Measurements from ENCODE around the gene PLA2G4B. TPM values are rescaled to one million over a fixed set of nuclear protein-coding genes. Genes with fewer than 3 reads are reported as not detected.

PLA2G4B gene
- total and polyA plus RNA-seq, 10 of the 15 experiments (the other 5 are each of a cell fraction or from before 2014, with no cell fraction given): 0.22 to 6.6 (median 2.9) TPM

DNA sequence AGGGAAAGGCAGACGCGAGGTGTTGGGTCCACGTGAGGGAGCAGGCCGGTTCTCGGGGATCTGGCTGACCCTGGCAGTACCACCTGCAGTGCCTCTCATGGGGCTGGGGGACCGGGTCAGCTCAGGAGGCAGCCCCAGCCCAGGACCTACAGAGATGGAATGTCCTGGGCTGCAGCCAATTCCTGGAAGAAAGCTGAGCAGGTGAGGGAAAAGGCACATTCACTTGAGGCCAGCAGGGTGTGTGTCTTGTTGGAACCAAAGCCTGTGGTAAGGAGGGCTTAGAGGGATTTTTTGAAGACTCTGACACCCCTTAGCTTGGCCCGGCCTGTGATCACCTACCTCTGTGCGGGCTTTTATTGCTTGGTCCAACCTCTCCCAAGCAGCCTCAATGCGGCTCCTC lies 15.8 kb downstream of the PLA2G4B start:
- POLR2A ChIA-PET: interaction anchor here (0.6 kb wide), 1 partner anchor 74 kb away, joined by 3 read pairs; no protein-coding TSS in a partner anchor

DNA sequence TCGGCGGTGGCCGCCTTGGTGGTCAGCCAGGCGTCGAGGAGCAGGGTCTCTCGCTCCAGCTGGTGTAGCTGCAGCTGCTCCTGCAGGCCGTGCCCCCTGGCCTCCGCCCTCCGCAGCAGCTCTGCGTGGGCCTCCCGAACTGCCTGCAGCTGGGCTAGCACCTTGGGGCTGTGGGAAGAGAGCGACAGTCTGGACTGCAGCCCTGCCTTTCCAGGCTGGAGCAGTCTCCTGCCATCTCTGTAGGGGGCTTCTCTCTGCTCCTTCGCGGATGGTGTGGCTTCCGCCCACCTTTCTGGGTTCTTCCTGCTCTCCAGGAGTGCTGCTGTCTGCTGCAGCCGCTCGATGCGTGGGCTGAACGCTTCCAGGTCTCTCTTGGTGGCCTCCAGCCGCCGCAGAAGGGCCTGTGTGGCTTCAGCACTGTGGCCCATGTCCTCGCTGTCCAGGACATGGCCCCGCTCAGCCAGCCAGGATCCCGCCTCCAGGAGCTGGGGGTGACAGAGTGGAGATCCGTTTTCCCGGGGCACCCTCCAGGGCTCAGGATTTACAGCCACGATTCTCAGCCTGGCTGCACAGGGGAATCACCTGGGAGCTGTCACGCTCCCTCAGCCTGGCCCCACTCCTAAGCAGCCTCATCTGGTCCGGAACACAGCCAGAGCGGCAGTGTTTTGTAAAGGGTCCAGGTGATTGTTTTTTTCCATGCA lies 16.8 kb downstream of the PLA2G4B start:
- WGBS (ENCODE audit: insufficient coverage, insufficient replicate concordance, low lambda C conversion rate, missing lambda C conversion rate): 49% methylated on average over 30 of the region's 30 CpGs
- Histone ChIP-seq H3K4me2 (ENCODE audit: control insufficient read depth, insufficient read depth) (no peak overlapping the region), H3K9me3 (replicated peaks; ENCODE audit: control insufficient read depth, insufficient read depth, low read length) (no peaks in the 10 kb centered on the region), H3K79me2 (ENCODE audit: control insufficient read depth, insufficient read depth, low read length) (no peaks in the 10 kb centered on the region), H3K27ac (ENCODE audit: control insufficient read depth, insufficient read depth) (no peak overlapping the region), H4K20me1 (ENCODE audit: control insufficient read depth, insufficient read depth) (no peaks in the 10 kb centered on the region), H3K9ac (ENCODE audit: control insufficient read depth, insufficient read depth, low read length) (no peak overlapping the region), H3K36me3 (ENCODE audit: control insufficient read depth in 2 of 2, insufficient read depth in 2 of 2, low read length in 1 of 2) (no peaks in the 10 kb centered on the region), H3K27me3 (replicated peaks in 1 of 2; ENCODE audit: control insufficient read depth in 2 of 2, insufficient read depth in 2 of 2, low read length in 1 of 2) (no peaks in the 10 kb centered on the region; a peak in 1 of 4 replicates), H2AFZ (ENCODE audit: control insufficient read depth, low read depth, low read length) (no peak overlapping the region), H3K4me3 (no peak overlapping the region), H3K4me1 (ENCODE audit: control insufficient read depth, insufficient read depth, low read length) (no peaks in the 10 kb centered on the region)
- no peak for ATAC-seq
- in situ Hi-C loops (cut with MboI) (no loop called here), intact Hi-C loops (cut with micrococcal nuclease; ENCODE audit: unreplicated experiment) (no loop called here)
- FAIRE-seq: no peak
- RAD21 ChIA-PET (ENCODE audit: unreplicated experiment): no interaction called here
- POLR2A ChIA-PET: no interaction called here
- BruUV-seq (replicated peaks): no TSS peak
- SMC1A ChIA-PET (ENCODE audit: uncharacterized antibody, unreplicated experiment): no interaction called here
- DNase-seq (ENCODE audit: low read depth, low spot score): no peak
- CTCF ChIA-PET: interaction anchor here (0.8 kb wide), 1 partner anchor 49 kb away, joined by 3 read pairs; no protein-coding TSS in a partner anchor
- TF ChIP-seq ZNF24 (IDR thresholded peaks at IDR 0.05): no peak
- TF ChIP-seq SMARCA5 (IDR thresholded peaks at IDR 0.05): no peak
- TF ChIP-seq PML (IDR thresholded peaks at IDR 0.05; ENCODE audit: low read length): no peak
- no peak for TF ChIP-seq NFXL1 (IDR thresholded peaks at IDR 0.05; ENCODE audit: borderline replicate concordance)
- TF ChIP-seq, protein P1, sequence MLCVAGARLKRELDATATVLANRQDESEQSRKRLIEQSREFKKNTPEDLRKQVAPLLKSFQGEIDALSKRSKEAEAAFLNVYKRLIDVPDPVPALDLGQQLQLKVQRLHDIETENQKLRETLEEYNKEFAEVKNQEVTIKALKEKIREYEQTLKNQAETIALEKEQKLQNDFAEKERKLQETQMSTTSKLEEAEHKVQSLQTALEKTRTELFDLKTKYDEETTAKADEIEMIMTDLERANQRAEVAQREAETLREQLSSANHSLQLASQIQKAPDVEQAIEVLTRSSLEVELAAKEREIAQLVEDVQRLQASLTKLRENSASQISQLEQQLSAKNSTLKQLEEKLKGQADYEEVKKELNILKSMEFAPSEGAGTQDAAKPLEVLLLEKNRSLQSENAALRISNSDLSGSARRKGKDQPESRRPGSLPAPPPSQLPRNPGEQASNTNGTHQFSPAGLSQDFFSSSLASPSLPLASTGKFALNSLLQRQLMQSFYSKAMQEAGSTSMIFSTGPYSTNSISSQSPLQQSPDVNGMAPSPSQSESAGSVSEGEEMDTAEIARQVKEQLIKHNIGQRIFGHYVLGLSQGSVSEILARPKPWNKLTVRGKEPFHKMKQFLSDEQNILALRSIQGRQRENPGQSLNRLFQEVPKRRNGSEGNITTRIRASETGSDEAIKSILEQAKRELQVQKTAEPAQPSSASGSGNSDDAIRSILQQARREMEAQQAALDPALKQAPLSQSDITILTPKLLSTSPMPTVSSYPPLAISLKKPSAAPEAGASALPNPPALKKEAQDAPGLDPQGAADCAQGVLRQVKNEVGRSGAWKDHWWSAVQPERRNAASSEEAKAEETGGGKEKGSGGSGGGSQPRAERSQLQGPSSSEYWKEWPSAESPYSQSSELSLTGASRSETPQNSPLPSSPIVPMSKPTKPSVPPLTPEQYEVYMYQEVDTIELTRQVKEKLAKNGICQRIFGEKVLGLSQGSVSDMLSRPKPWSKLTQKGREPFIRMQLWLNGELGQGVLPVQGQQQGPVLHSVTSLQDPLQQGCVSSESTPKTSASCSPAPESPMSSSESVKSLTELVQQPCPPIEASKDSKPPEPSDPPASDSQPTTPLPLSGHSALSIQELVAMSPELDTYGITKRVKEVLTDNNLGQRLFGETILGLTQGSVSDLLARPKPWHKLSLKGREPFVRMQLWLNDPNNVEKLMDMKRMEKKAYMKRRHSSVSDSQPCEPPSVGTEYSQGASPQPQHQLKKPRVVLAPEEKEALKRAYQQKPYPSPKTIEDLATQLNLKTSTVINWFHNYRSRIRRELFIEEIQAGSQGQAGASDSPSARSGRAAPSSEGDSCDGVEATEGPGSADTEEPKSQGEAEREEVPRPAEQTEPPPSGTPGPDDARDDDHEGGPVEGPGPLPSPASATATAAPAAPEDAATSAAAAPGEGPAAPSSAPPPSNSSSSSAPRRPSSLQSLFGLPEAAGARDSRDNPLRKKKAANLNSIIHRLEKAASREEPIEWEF (IDR thresholded peaks at IDR 0.05; ENCODE audit: insufficient replicate concordance, low read depth, low read length): no peak
- TF ChIP-seq NR2C1 (IDR thresholded peaks at IDR 0.05): no peak
- TF ChIP-seq WRNIP1 (IDR thresholded peaks at IDR 0.05; ENCODE audit: borderline replicate concordance, low read depth, low read length): no peak
- TF ChIP-seq SIX5 (IDR thresholded peaks at IDR 0.05; ENCODE audit: low read depth, low read length, severe bottlenecking): no peak

More for the DNA sequence above, 15.8 kb downstream of the PLA2G4B start:
- DNase-seq (ENCODE audit: low read depth, low spot score) (no peak), FAIRE-seq (no peak), ATAC-seq (no peak)
- H3K4me2 ChIP-seq (ENCODE audit: control insufficient read depth, insufficient read depth): no peak overlapping the region
- no peak overlapping the region for H3K4me3 ChIP-seq
- no peaks in the 10 kb centered on the region for H3K4me1 ChIP-seq (ENCODE audit: control insufficient read depth, insufficient read depth, low read length)
- no peaks in the 10 kb centered on the region for H3K9me3 ChIP-seq (replicated peaks; ENCODE audit: control insufficient read depth, insufficient read depth, low read length)
- H4K20me1 ChIP-seq (ENCODE audit: control insufficient read depth, insufficient read depth): no peaks in the 10 kb centered on the region
- no peak overlapping the region for H3K9ac ChIP-seq (ENCODE audit: control insufficient read depth, insufficient read depth, low read length)
- intact Hi-C loops (cut with micrococcal nuclease; ENCODE audit: unreplicated experiment) (no loop called here), in situ Hi-C loops (cut with MboI) (no loop called here)
- H3K27me3 ChIP-seq (replicated peaks in 1 of 2; ENCODE audit: control insufficient read depth in 2 of 2, insufficient read depth in 2 of 2, low read length in 1 of 2): no peaks in the 10 kb centered on the region; a peak in 1 of 4 replicates
- no peaks in the 10 kb centered on the region for H3K36me3 ChIP-seq (ENCODE audit: control insufficient read depth in 2 of 2, insufficient read depth in 2 of 2, low read length in 1 of 2)
- no peak overlapping the region for H3K27ac ChIP-seq (ENCODE audit: control insufficient read depth, insufficient read depth)
- H2AFZ ChIP-seq (ENCODE audit: control insufficient read depth, low read depth, low read length): no peak overlapping the region
- ChIA-PET SMC1A (ENCODE audit: uncharacterized antibody, unreplicated experiment) (no interaction called here), CTCF (interaction anchor here (0.8 kb wide), 1 partner anchor 50 kb away, joined by 3 read pairs; no protein-coding TSS in a partner anchor), RAD21 (ENCODE audit: unreplicated experiment) (no interaction called here)
- 71% methylated on average over 4 of the region's 9 CpGs for WGBS (ENCODE audit: insufficient coverage, insufficient replicate concordance, low lambda C conversion rate, missing lambda C conversion rate)
- no TSS peak for BruUV-seq (replicated peaks)
- H3K79me2 ChIP-seq (ENCODE audit: control insufficient read depth, insufficient read depth, low read length): no peaks in the 10 kb centered on the region
- TF ChIP-seq ZNF384 (IDR thresholded peaks at IDR 0.05; ENCODE audit: borderline replicate concordance, low read depth, low read length) (no peak), CREB1 (IDR thresholded peaks at IDR 0.05; ENCODE audit: low read depth) (no peak), ESRRA (IDR thresholded peaks at IDR 0.05; ENCODE audit: low read length) (no peak), RBBP5 (conservative IDR thresholded peaks at IDR 0.05) (no peak), EZH2 (IDR thresholded peaks at IDR 0.05; ENCODE audit: borderline replicate concordance, control insufficient read depth, low read depth, low read length) (no peak), ZSCAN29 (IDR thresholded peaks at IDR 0.05) (no peak)

Measured in GM12878 (cell line).